DMS53 (cell line): ENCODE results near the gene KCNJ10.

Experiments used
- DNase-seq: peaks from one replicate; lab custom pipeline; 2025; lab: John Stamatoyannopoulos, UW

The KCNJ10 gene

GRCh38 chr1:160083968-160084770 lies 14.2 kb upstream of the KCNJ10 start:
- peak; percentile 96 for DNase-seq

GRCh38 chr1:160082926-160083325 lies 13.0 kb upstream of the KCNJ10 start:
- no peak for DNase-seq

GRCh38 chr1:160082487-160082886 lies 12.5 kb upstream of the KCNJ10 start:
- no peak for DNase-seq

- DNase-seq: peak; percentile 25
Measured at GRCh38 chr1:160081261-160081936, 11.4 kb upstream of the KCNJ10 start, which contains the start of gene KCNJ9. KCNJ9 (plus strand) TSS chr1:160081538; CDS start chr1:160084031, 2,493 bp downstream.

GRCh38 chr1:160080381-160081100 lies 10.6 kb upstream of the KCNJ10 start:
- DNase-seq: peak; percentile 70

GRCh38 chr1:160079448-160079847 lies 9.5 kb upstream of the KCNJ10 start:
- DNase-seq: no peak

- peak; percentile 70 for DNase-seq
Measured at GRCh38 chr1:160078512-160079195, 8.7 kb upstream of the KCNJ10 start.

GRCh38 chr1:160077486-160077885 lies 7.5 kb upstream of the KCNJ10 start:
- DNase-seq: no peak

- DNase-seq: no peak
Measured at GRCh38 chr1:160076295-160076694, 6.3 kb upstream of the KCNJ10 start.

- DNase-seq: no peak
Measured at GRCh38 chr1:160075836-160076235, 5.9 kb upstream of the KCNJ10 start.

- no peak for DNase-seq
Measured at GRCh38 chr1:160074865-160075264, 4.9 kb upstream of the KCNJ10 start.

- DNase-seq: no peak
Measured at GRCh38 chr1:160071289-160071688, 1.3 kb upstream of the KCNJ10 start.

- peak; percentile 86 for DNase-seq
Measured at GRCh38 chr1:160070243-160071163, 543 bp upstream of the KCNJ10 start.

GRCh38 chr1:160068225-160068624 lies 1.7 kb downstream of the KCNJ10 start:
- no peak for DNase-seq

- no peak for DNase-seq
Measured at GRCh38 chr1:160066829-160067745, 2.9 kb downstream of the KCNJ10 start.

- DNase-seq: no peak
Measured at GRCh38 chr1:160064746-160065145, 5.2 kb downstream of the KCNJ10 start.

GRCh38 chr1:160064164-160064563 lies 5.8 kb downstream of the KCNJ10 start:
- no peak for DNase-seq

- no peak for DNase-seq
Measured at GRCh38 chr1:160063176-160063575, 6.8 kb downstream of the KCNJ10 start.

- DNase-seq: no peak
Measured at GRCh38 chr1:160062230-160062532, 7.8 kb downstream of the KCNJ10 start.
